NB4 (cell line): Measurements from ENCODE around the gene GRIK3.
"Not testable (repeated sequence)": the region's sequence is repeated elsewhere in the genome, so short reads cannot be mapped to it uniquely, and the experiment has no call there.

Source experiments
- CTCF ChIP-seq: IDR thresholded peaks from one replicate; pipeline ENCODE4 v1.5.1; 2012; ENCODE audit warnings: low read depth, low read length
- MYC ChIP-seq: IDR thresholded peaks from 2 replicates; pipeline ENCODE4 v1.6.1; 2011; ENCODE audit warnings: low read depth, low read length

- TF ChIP-seq CTCF, MYC: not testable (repeated sequence)
Measured at GRCh38 chr1:36909359-36909758, 125.0 kb downstream of the GRIK3 start.
